Measurements from ENCODE around the gene CAMK4.

- no peak for TF ChIP-seq CTCF (IDR thresholded peaks at IDR 0.05)
- TF ChIP-seq EZH2 (IDR thresholded peaks at IDR 0.05) = no peak
- no peak for TF ChIP-seq EZH2phosphoT487 (IDR thresholded peaks at IDR 0.05)
Measured at GRCh38 chr5:111234125-111234524, 9.9 kb downstream of the CAMK4 start.
